ENCODE results near the gene UBAP1.
A peak's percentile ranks its signal among the peaks of the same experiment; 100 is the strongest.
"Not testable (repeated sequence)": the region's sequence is repeated elsewhere in the genome, so short reads cannot be mapped to it uniquely, and the experiment has no call there.

Gene UBAP1

DNA sequence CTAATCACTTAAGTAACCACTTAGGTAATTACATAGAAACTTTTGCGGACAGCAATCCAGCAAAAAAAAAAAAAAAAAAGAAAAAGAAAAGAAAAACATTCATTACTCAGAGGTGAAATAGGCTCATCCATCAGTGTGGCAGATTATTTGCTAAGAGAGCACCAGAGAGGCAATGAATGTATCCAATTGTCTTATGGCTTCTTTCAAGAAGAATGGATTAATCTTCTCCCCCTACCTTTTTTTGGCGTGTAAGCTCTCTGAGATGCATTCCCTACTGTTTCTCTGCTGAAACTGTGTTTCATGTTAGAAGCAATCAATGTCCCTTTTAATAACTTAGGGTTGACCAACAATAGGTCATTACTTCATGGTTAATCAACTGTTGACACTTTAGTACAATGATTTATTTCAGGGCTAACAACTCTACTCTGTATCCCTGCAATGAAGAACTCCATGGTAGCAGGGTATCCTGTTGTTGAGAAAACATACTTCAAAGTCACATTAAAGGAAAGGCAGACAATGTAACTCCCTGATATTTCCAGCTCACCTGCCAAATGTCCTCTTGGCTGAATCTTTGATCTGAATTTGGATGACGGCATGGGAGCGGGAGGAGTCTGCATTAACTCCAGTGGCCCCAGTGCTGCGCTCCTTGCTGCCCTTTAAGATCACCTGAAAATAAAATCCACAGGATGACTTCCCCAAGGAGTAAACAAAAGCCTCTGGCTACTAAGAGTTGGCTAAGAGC lies 92.6 kb downstream of the UBAP1 start:
- no peak for DNase-seq

DNA sequence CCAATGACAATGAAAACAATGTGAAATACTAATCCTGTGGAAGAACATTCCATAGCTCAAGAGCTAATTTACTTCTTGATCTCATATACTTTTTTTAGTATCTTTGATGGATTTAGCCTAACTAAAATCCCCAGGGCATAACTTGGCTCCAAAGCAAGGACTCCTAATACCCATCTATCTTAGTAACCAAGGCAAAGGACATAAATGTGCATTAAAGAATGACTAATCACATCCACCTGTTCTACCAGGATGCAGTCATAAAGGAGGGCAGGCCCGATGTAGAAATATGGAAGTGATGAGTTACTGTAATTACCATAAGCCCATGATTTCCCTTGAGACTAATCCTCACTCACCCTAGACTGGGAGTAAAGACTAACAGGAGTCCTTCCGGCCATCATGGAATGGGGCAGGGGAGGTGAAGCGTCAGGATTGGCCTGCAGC lies 93.3 kb downstream of the UBAP1 start:
- DNase-seq = no peak

DNA sequence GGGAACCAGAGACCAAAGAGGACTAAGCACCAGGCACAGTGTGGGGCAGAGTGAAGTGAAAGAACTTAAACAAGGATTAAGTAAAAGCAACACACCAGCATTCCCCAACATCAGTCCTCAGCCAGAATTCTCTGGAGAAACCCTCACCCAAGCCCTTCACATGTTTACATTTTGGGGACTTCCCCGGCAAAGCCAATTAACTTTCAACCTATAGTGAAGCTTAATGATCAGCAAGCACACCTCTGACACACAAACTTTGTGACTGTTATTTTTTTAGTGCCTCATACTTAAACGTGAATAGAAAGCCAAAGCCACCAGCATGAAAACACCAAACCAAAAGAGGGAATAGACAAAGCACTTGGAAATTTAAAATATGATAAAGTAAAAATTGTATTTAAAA lies 94.7 kb downstream of the UBAP1 start:
- DNase-seq = not testable (repeated sequence)

DNA sequence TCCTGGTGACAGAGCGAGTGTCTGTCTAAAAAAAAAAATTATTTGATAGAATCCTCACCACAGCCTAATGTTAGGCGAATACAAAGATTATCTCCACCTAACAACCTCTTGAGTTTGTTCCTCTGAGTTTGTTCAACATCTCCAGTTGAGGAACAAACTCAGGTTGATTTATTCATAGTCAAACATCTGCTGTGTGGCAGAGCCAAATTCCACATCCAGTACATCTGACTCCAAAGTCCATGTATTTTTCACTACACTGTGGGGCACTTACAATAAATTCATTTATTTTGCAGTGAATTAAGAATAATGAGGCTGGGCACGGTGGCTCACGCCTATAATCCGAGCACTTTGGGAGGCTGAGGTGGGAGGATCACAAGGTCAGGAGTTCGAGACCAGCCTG lies 97.0 kb downstream of the UBAP1 start:
- no peak for DNase-seq

DNA sequence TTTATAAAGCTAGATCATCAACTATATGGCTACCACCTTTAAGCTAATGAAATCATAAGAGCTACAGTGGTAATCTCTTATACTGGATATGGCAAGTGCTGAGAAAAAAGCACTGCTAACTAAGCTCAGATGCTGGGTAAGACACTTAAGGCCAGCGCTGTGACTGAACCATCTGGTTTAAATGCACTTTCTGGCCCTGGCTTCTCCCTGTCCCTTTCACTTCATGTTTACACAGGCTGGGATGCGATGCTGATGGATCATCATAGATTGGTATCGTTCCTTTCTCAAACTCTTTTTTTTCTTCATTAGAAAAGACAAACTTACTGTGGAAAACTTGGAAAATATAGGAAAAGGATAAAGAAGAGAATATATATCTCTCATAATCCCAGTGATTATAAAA lies 97.9 kb downstream of the UBAP1 start:
- no peak for DNase-seq

DNA sequence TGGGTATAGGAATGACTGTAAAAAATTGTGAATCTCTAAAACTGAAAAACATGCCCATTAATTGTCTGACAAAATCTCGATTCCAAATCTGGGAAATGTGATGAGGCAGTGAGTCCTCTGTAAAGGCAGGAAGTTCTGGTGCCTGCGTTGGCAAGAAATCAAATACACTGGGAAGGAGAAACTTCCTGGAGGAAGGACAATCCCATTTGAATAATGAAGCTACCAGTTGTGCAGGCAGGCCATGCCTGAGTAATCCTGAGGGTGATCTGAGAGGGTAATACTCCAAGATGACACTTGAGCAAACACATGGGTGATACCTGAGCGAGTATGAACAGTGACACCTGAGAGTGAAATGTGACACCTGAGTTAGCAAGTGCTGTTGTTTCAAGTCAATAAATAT lies 100.6 kb downstream of the UBAP1 start:
- no peak for DNase-seq

DNA sequence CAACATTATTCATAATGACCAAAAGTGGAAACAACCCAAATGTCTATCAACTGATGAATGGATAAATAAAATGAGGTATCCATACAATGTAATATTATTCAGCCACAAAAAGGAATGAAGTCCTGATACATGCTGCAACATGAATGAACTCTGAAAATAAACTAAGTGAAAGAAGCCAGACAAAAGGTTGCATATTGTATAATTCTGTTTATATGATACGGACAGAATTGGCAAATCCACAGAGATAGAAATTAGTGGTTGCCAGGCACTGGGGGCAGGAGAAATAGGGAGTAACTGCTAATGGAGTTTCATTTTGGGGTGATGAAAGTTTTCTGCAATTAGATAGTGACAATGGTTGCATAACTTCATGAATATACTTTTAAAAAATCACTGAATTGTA lies 103.3 kb downstream of the UBAP1 start:
- DNase-seq = no peak

DNA sequence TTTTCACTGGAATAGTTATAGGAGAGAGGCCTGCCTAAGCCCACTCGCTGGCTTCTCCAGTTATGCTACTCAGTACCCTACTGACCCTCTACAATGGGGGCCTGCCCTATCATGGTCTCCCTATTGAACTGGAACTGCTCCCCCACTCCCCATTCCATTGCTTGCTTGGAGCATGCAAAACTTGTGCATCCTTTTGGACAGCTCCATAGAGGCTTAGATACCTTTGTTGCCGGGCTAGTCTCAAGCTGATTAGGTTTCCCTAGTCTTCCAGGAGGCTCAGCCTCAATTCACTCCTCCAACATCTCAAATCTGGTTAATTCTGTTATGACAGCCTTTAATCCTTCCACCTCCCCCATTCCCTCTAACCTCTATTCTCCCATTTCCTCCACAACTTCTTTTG lies 110.3 kb downstream of the UBAP1 start:
- DNase-seq = no peak

DNA sequence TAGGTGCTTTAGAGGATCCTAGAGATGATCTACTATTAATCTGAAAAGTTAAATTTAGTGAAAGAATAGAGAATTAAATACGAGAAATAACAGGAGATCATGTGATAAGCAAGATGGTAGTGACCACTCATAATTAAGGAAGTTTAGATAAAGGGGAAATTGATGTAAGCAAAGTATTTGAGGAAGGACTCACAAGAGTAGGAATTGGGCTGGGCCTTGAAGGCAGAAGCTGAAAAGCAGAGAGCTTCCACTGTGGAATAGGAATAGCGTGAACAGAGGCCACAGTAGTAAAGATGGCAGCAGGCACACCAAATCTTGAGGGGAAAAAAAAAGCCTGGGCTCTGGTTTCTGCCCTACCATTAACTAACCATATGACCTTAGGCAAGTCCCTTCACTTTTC lies 112.2 kb downstream of the UBAP1 start:
- DNase-seq = peak; percentile 5

DNA sequence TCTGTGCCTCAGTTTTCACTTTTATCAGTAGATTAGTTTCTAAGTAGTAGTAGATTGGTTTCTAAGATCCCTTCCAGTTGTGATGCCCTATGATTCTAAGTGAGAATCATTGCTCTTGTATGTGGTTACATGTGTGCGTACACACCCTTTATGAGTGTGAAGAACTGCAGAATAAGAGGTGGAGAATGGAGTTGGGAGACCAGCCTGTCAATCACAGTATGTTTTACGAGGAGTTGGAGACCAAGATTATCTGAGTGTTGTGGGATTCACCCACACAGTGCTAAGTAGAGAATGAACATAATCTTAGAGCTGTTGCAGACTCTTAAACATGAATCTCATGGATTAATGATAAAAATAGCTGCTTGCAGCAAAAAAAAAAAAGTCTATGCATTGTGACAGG lies 112.6 kb downstream of the UBAP1 start:
- no peak for DNase-seq

DNA sequence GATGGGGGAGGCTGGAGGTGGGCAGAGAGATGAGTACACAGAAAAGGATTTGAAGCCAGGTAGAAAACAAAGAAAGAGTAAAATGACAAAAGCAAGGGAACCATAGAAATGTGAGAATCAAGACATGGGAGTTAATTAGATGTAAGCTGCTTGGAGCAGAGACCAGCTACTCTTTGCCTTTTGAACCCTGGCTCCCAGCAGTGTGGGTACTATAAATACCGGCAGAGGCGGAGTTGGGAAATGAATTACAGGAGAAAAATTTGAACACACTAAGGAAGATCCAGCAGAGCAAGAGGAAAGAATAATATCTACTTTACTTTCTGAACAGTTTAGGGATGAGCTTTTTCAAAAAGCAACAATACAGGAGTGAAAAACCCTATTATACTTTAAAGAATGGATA lies 113.7 kb downstream of the UBAP1 start:
- DNase-seq = no peak

DNA sequence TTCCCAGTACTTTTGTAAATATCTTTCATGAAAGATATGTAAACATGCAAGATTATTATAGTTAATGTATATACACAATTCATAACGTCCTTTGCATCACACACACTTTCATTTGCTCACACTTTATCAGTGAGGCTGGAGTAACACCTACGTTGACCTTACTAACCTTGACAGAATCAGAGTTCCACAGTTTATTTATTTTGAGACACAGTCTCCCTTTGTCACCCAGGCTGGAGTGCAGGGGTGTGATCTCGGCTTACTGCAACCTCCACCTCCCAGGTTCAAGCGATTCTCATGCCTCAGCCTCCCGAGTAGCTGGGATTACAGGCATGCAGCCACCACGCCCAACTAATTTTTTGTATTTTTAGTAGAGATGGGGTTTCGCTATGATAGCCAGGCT lies 122.2 kb downstream of the UBAP1 start:
- DNase-seq = not testable (repeated sequence)
